HepG2 (cell line): Measurements from ENCODE around the gene MAPK10.

Experiments
- CEBPB ChIP-seq: IDR thresholded peaks from 2 replicates; pipeline ENCODE4 v1.6.1; 2011; ENCODE audit warnings: low read depth, low read length, improper control_type of control experiment, borderline replicate concordance
- HCFC1 ChIP-seq: fragments of 150-350 bp; IDR thresholded peaks from 2 replicates; pipeline ENCODE4 v1.6.1; 2014; ENCODE audit warnings: low read depth, low read length
- MAX ChIP-seq: IDR thresholded peaks from 2 replicates; pipeline ENCODE4 v1.6.1; 2012; ENCODE audit warnings: inconsistent platforms
- NR2C2 ChIP-seq: sonication (generic); formaldehyde crosslinking; IDR thresholded peaks from 2 replicates; pipeline ENCODE4 v1.4.0; 2020; ENCODE audit warnings: missing genetic modification reagents, mild to moderate bottlenecking, moderate library complexity, borderline replicate concordance
- POLR2AphosphoS5 ChIP-seq: IDR thresholded peaks from 2 replicates; pipeline ENCODE4 v1.6.1; 2012; ENCODE audit warnings: low read depth, low read length
- SMARCC2 ChIP-seq: fragments of 450-650 bp; IDR thresholded peaks from 2 replicates; pipeline ENCODE4 v1.6.1; 2017; ENCODE audit warnings: antibody characterized with exemption, mild to moderate bottlenecking
- ZBTB33 ChIP-seq: sonication (generic); formaldehyde crosslinking; IDR thresholded peaks from 2 replicates; pipeline ENCODE4 v1.4.0; 2020; ENCODE audit warnings: missing genetic modification reagents
- ZNF577 ChIP-seq: sonication (generic); formaldehyde crosslinking; IDR thresholded peaks from 2 replicates; pipeline ENCODE4 v1.4.0; 2020; ENCODE audit warnings: mild to moderate bottlenecking, low read depth, missing genetic modification reagents, borderline replicate concordance
- TF ChIP-seq, protein P1 (sequence below): sonication (generic); formaldehyde crosslinking; IDR thresholded peaks from 2 replicates; pipeline ENCODE4 v1.5.0; 2020; ENCODE audit warnings: mild to moderate bottlenecking, missing genetic modification reagents, moderate library complexity
- TF ChIP-seq, protein P2 (sequence below): sonication (generic); formaldehyde crosslinking; IDR thresholded peaks from 2 replicates; pipeline ENCODE4 v1.9.0; 2021; ENCODE audit warnings: missing genetic modification reagents, mild to moderate bottlenecking, borderline replicate concordance
- TF ChIP-seq, protein P3 (sequence below): sonication (generic); formaldehyde crosslinking; IDR thresholded peaks from 2 replicates; pipeline ENCODE4 v1.5.0; 2020; ENCODE audit warnings: missing genetic modification reagents, mild to moderate bottlenecking, borderline replicate concordance

- TF ChIP-seq MAX (no peak), HCFC1 (no peak), SMARCC2 (no peak), NR2C2 (CRISPR knock-in tag) (no peak), ZNF577 (CRISPR knock-in tag) (no peak), POLR2AphosphoS5 (no peak), ZBTB33 (CRISPR knock-in tag) (no peak), CEBPB (no peak)
- TF ChIP-seq, protein P1, sequence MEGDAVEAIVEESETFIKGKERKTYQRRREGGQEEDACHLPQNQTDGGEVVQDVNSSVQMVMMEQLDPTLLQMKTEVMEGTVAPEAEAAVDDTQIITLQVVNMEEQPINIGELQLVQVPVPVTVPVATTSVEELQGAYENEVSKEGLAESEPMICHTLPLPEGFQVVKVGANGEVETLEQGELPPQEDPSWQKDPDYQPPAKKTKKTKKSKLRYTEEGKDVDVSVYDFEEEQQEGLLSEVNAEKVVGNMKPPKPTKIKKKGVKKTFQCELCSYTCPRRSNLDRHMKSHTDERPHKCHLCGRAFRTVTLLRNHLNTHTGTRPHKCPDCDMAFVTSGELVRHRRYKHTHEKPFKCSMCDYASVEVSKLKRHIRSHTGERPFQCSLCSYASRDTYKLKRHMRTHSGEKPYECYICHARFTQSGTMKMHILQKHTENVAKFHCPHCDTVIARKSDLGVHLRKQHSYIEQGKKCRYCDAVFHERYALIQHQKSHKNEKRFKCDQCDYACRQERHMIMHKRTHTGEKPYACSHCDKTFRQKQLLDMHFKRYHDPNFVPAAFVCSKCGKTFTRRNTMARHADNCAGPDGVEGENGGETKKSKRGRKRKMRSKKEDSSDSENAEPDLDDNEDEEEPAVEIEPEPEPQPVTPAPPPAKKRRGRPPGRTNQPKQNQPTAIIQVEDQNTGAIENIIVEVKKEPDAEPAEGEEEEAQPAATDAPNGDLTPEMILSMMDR (CRISPR knock-in tag): no peak
- TF ChIP-seq, protein P2, sequence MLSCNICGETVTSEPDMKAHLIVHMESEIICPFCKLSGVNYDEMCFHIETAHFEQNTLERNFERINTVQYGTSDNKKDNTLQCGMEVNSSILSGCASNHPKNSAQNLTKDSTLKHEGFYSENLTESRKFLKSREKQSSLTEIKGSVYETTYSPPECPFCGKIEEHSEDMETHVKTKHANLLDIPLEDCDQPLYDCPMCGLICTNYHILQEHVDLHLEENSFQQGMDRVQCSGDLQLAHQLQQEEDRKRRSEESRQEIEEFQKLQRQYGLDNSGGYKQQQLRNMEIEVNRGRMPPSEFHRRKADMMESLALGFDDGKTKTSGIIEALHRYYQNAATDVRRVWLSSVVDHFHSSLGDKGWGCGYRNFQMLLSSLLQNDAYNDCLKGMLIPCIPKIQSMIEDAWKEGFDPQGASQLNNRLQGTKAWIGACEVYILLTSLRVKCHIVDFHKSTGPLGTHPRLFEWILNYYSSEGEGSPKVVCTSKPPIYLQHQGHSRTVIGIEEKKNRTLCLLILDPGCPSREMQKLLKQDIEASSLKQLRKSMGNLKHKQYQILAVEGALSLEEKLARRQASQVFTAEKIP (CRISPR knock-in tag): no peak
- TF ChIP-seq, protein P3, sequence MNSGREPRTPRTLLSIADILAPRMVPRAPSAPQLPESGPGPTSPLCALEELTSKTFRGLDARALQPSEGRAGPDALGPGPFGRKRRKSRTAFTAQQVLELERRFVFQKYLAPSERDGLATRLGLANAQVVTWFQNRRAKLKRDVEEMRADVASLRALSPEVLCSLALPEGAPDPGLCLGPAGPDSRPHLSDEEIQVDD: no peak
Measured at GRCh38 chr4:86283371-86283770, 76.5 kb downstream of the MAPK10 start.
